ENCODE results near the gene CAP1. TPM values are rescaled to one million over a fixed set of nuclear protein-coding genes. Genes with fewer than 3 reads are reported as not detected.

The CAP1 gene
- total and polyA plus RNA-seq, 10 of the 15 experiments (the other 5 are each of a cell fraction or from before 2014, with no cell fraction given): 360 to 500 (median 431) TPM

DNA sequence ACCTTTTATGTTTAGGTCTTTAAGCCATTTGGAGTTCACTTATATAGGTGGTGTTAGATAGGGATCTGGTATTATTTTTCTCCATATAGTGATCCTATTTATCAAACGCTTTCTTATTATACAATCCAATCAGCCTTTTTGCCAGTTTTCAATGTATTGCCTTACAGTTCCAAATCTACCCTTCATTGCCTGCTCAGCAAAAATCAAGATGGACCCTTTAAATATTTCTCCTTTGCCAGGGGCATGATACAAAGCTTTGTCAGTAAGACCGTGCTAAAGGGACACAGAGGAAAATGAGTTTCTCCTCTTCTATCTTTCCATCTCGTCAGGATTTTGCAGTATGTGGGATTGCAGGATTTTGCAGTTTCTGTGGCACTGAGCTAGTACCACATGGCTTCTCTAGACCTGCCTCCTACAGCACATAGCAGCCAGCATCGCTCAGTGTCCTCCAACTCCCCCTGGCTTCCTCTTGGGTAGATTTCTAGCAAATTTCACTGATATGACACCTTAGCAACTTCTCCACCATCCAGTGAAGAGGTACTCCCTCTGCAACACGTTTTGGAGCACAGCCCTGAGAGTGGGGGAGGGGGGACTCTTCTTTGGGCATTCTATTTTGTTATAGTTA lies 22.5 kb upstream of the CAP1 start:
- in situ Hi-C loops (cut with MboI): no loop called here
- ChIA-PET CTCF (interaction anchor here (1.0 to 1.3 kb wide), 3 partner anchors 14 to 116 kb away, joined by 3 to 6 read pairs (median 4); partner anchors contain the start of gene MYCL), POLR2A (interaction anchor here (0.9 kb wide), 1 partner anchor 17 kb away, joined by 3 read pairs; no protein-coding TSS in a partner anchor), RAD21 (ENCODE audit: unreplicated experiment) (interaction anchor here (1.4 kb wide), 1 partner anchor 14 kb away, joined by 7 read pairs; no protein-coding TSS in a partner anchor), SMC1A (ENCODE audit: uncharacterized antibody, unreplicated experiment) (interaction anchor here (1.2 kb wide), 1 partner anchor 12 kb away, joined by 3 read pairs; no protein-coding TSS in a partner anchor)
- H3K27ac ChIP-seq (ENCODE audit: control insufficient read depth, insufficient read depth): no peak overlapping the region
- no TSS peak for BruUV-seq (replicated peaks)
- peaks cover under 1% of the 10 kb centered on the region; the same call in 2 of the 3 replicates for H3K9me3 ChIP-seq (replicated peaks; ENCODE audit: control insufficient read depth, insufficient read depth, low read length)
- H3K79me2 ChIP-seq (ENCODE audit: control insufficient read depth, insufficient read depth, low read length): no peaks in the 10 kb centered on the region
- H3K4me1 ChIP-seq (ENCODE audit: control insufficient read depth, insufficient read depth, low read length): peaks cover 8% of the 10 kb centered on the region
- DNase-seq (ENCODE audit: low read depth, low spot score): no peak
- no peak overlapping the region for H3K4me2 ChIP-seq (ENCODE audit: control insufficient read depth, insufficient read depth)
- intact Hi-C loops (cut with micrococcal nuclease; ENCODE audit: unreplicated experiment): no loop called here
- H3K27me3 ChIP-seq (replicated peaks in 1 of 2; ENCODE audit: control insufficient read depth in 2 of 2, insufficient read depth in 2 of 2, low read length in 1 of 2): no peaks in the 10 kb centered on the region
- no peaks in the 10 kb centered on the region for H3K36me3 ChIP-seq (ENCODE audit: control insufficient read depth in 2 of 2, insufficient read depth in 2 of 2, low read length in 1 of 2)
- TF ChIP-seq HDGF (IDR thresholded peaks at IDR 0.05) (no peak), ZNF622 (IDR thresholded peaks at IDR 0.05) (no peak), RAD21 (IDR thresholded peaks at IDR 0.05; ENCODE audit: insufficient read depth, low read depth, low read length) (no peak), EGR1 (IDR thresholded peaks at IDR 0.05; ENCODE audit: borderline replicate concordance in 1 of 2, low read depth in 2 of 2, low read length in 2 of 2) (no peak), EZH2 (IDR thresholded peaks at IDR 0.05; ENCODE audit: borderline replicate concordance, control insufficient read depth, low read depth, low read length) (no peak), TAF1 (IDR thresholded peaks at IDR 0.05; ENCODE audit: borderline replicate concordance, low read depth, low read length) (no peak), FOXM1 (IDR thresholded peaks at IDR 0.05; ENCODE audit: low read depth, low read length) (no peak)
- H4K20me1 ChIP-seq (ENCODE audit: control insufficient read depth, insufficient read depth): no peaks in the 10 kb centered on the region
- ATAC-seq: peak; percentile 24; the same call in 1 of the 3 replicates
- no peak overlapping the region for H3K9ac ChIP-seq (ENCODE audit: control insufficient read depth, insufficient read depth, low read length)
- WGBS (ENCODE audit: insufficient coverage, insufficient replicate concordance, low lambda C conversion rate, missing lambda C conversion rate): 62% methylated on average over 5 of the region's 5 CpGs
- no peak overlapping the region for H2AFZ ChIP-seq (ENCODE audit: control insufficient read depth, low read depth, low read length)
- FAIRE-seq: no peak
- no peak overlapping the region for H3K4me3 ChIP-seq
